Vagina (tissue), 2 donors: ENCODE data around the gene TNFRSF25.
"Not testable (repeated sequence)": the region's sequence is repeated elsewhere in the genome, so short reads cannot be mapped to it uniquely, and the experiment has no call there.

Source experiments
- POLR2A ChIP-seq, 2 donors: fragments of 450-650 bp; IDR thresholded peaks; one replicate each; pipeline ENCODE4 v1.6.1; 2017; ENCODE audit warnings: antibody characterized with exemption in 2 of 2, mild to moderate bottlenecking in 2 of 2, moderate library complexity in 2 of 2
- TF ChIP-seq, protein P1 (sequence below), 3 experiments: fragments of 450-650 bp in 2 of 3; fragments of 200-600 bp in 1 of 3; sonication (generic) in 1 of 3; IDR thresholded peaks; one replicate each; pipeline ENCODE4 v1.5.1; 2017 to 2019; ENCODE audit warnings: antibody characterized with exemption in 3 of 3, mild to moderate bottlenecking in 2 of 3, moderate library complexity in 2 of 3

- TF ChIP-seq POLR2A (IDR thresholded peaks at IDR 0.05), result not testable (repeated sequence)
- TF ChIP-seq, protein P1, sequence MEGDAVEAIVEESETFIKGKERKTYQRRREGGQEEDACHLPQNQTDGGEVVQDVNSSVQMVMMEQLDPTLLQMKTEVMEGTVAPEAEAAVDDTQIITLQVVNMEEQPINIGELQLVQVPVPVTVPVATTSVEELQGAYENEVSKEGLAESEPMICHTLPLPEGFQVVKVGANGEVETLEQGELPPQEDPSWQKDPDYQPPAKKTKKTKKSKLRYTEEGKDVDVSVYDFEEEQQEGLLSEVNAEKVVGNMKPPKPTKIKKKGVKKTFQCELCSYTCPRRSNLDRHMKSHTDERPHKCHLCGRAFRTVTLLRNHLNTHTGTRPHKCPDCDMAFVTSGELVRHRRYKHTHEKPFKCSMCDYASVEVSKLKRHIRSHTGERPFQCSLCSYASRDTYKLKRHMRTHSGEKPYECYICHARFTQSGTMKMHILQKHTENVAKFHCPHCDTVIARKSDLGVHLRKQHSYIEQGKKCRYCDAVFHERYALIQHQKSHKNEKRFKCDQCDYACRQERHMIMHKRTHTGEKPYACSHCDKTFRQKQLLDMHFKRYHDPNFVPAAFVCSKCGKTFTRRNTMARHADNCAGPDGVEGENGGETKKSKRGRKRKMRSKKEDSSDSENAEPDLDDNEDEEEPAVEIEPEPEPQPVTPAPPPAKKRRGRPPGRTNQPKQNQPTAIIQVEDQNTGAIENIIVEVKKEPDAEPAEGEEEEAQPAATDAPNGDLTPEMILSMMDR (IDR thresholded peaks at IDR 0.05), result not testable (repeated sequence)
Measured at GRCh38 chr1:6455752-6456520, 10.0 kb downstream of the TNFRSF25 start.
